ENCODE measurements around the gene MAP4K5.
"Not testable (repeated sequence)": the region's sequence is repeated elsewhere in the genome, so short reads cannot be mapped to it uniquely, and the experiment has no call there.

MAP4K5 gene
- 76.8 to 93.2 (median 85.8) reads per million in 4 experiments for total RNA-seq

- peak; percentile 72 for DNase-seq
Observed at GRCh38 chr14:50532502-50533240, at the start of gene MAP4K5. Gene MAP4K5, minus strand, starts transcription at chr14:50532569. Its CDS starts 520 bp downstream, at chr14:50532049.

GRCh38 chr14:50578433-50578832 lies 46.1 kb upstream of the MAP4K5 start:
- no peak for DNase-seq

GRCh38 chr14:50577982-50578381 lies 45.6 kb upstream of the MAP4K5 start:
- no peak for DNase-seq

GRCh38 chr14:50575769-50576168 lies 43.4 kb upstream of the MAP4K5 start:
- no peak for DNase-seq

- no peak for DNase-seq
Observed at GRCh38 chr14:50573862-50574261, 41.5 kb upstream of the MAP4K5 start.

- no peak for DNase-seq
Observed at GRCh38 chr14:50569714-50570274, 37.4 kb upstream of the MAP4K5 start.

- DNase-seq: no peak
Observed at GRCh38 chr14:50562841-50563240, 30.5 kb upstream of the MAP4K5 start.

GRCh38 chr14:50560931-50561285 lies 28.5 kb upstream of the MAP4K5 start:
- no peak for DNase-seq

GRCh38 chr14:50559990-50560930 lies 27.9 kb upstream of the MAP4K5 start, which contains the start of gene ATL1:
Gene ATL1, plus strand, starts transcription at chr14:50560145. Its CDS starts 121 bp downstream, at chr14:50560266.
- DNase-seq: no peak

GRCh38 chr14:50552796-50553195 lies 20.4 kb upstream of the MAP4K5 start:
- not testable (repeated sequence) for DNase-seq

- DNase-seq: no peak
Observed at GRCh38 chr14:50551877-50552276, 19.5 kb upstream of the MAP4K5 start.

- DNase-seq: no peak
Observed at GRCh38 chr14:50550294-50550693, 17.9 kb upstream of the MAP4K5 start.

GRCh38 chr14:50545618-50546017 lies 13.2 kb upstream of the MAP4K5 start:
- no peak for DNase-seq

- no peak for DNase-seq
Observed at GRCh38 chr14:50544911-50545310, 12.5 kb upstream of the MAP4K5 start.

- DNase-seq: no peak
Observed at GRCh38 chr14:50542941-50543418, 10.6 kb upstream of the MAP4K5 start.

GRCh38 chr14:50541159-50541567 lies 8.8 kb upstream of the MAP4K5 start:
- no peak for DNase-seq

- no peak for DNase-seq
Observed at GRCh38 chr14:50539051-50539450, 6.7 kb upstream of the MAP4K5 start.

- not testable (repeated sequence) for DNase-seq
Observed at GRCh38 chr14:50538034-50538433, 5.7 kb upstream of the MAP4K5 start.

GRCh38 chr14:50534997-50535396 lies 2.6 kb upstream of the MAP4K5 start:
- DNase-seq: no peak

GRCh38 chr14:50534416-50534815 lies 2.0 kb upstream of the MAP4K5 start:
- DNase-seq: no peak

GRCh38 chr14:50533806-50534205 lies 1.4 kb upstream of the MAP4K5 start:
- no peak for DNase-seq

- DNase-seq: no peak
Observed at GRCh38 chr14:50533241-50533705, 904 bp upstream of the MAP4K5 start.

Measured in effector CD8-positive, alpha-beta T cell (primary cell).